ENCODE data around the gene GJB2.

GJB2 gene

GRCh38 chr13:20178156-20178555, 14.6 kb downstream of the GJB2 start:
- Histone ChIP-seq H3K36me3 (ENCODE audit: control insufficient read depth, insufficient read depth, low read length) (no peaks in the 10 kb centered on the region), H3K27ac (ENCODE audit: low read depth, low read length) (no peak overlapping the region), H3K4me1 (ENCODE audit: control insufficient read depth, insufficient read depth, low read length) (peaks cover 13% of the 10 kb centered on the region), H3K9ac (ENCODE audit: low read length) (no peak overlapping the region), H3K4me3 (ENCODE audit: low read depth, low read length) (no peak overlapping the region), H3K27me3 (ENCODE audit: control insufficient read depth, insufficient read depth, low read length) (peaks cover 26% of the 10 kb centered on the region; the same call in 1 of the 2 replicates), H3K9me3 (ENCODE audit: control insufficient read depth, insufficient read depth, low read depth, low read length) (no peaks in the 10 kb centered on the region)

GRCh38 chr13:20177049-20177831, 15.5 kb downstream of the GJB2 start:
- no peak overlapping the region for H3K4me3 ChIP-seq (ENCODE audit: low read depth, low read length)
- no peak overlapping the region for H3K27ac ChIP-seq (ENCODE audit: low read depth, low read length)
- peaks cover 28% of the 10 kb centered on the region; the same call in 1 of the 2 replicates for H3K27me3 ChIP-seq (ENCODE audit: control insufficient read depth, insufficient read depth, low read length)
- peaks cover 13% of the 10 kb centered on the region for H3K4me1 ChIP-seq (ENCODE audit: control insufficient read depth, insufficient read depth, low read length)
- no peaks in the 10 kb centered on the region for H3K36me3 ChIP-seq (ENCODE audit: control insufficient read depth, insufficient read depth, low read length)
- no peak overlapping the region for H3K9ac ChIP-seq (ENCODE audit: low read length)
- no peaks in the 10 kb centered on the region for H3K9me3 ChIP-seq (ENCODE audit: control insufficient read depth, insufficient read depth, low read depth, low read length)

GRCh38 chr13:20175907-20176652, 16.7 kb downstream of the GJB2 start:
- Histone ChIP-seq H3K27me3 (ENCODE audit: control insufficient read depth, insufficient read depth, low read length) (peaks cover 28% of the 10 kb centered on the region; the same call in 1 of the 2 replicates), H3K27ac (ENCODE audit: low read depth, low read length) (no peak overlapping the region)

GRCh38 chr13:20175406-20175794, 17.3 kb downstream of the GJB2 start:
- Histone ChIP-seq H3K9me3 (ENCODE audit: control insufficient read depth, insufficient read depth, low read depth, low read length) (no peaks in the 10 kb centered on the region), H3K4me3 (ENCODE audit: low read depth, low read length) (no peak overlapping the region), H3K27ac (ENCODE audit: low read depth, low read length) (no peak overlapping the region), H3K4me1 (ENCODE audit: control insufficient read depth, insufficient read depth, low read length) (peaks cover 13% of the 10 kb centered on the region), H3K9ac (ENCODE audit: low read length) (no peak overlapping the region), H3K27me3 (ENCODE audit: control insufficient read depth, insufficient read depth, low read length) (peaks cover 28% of the 10 kb centered on the region; the same call in 1 of the 2 replicates), H3K36me3 (ENCODE audit: control insufficient read depth, insufficient read depth, low read length) (no peaks in the 10 kb centered on the region)

More at GRCh38 chr13:20175907-20176652, 16.7 kb downstream of the GJB2 start:
- H3K4me1 ChIP-seq (ENCODE audit: control insufficient read depth, insufficient read depth, low read length) = peaks cover 13% of the 10 kb centered on the region
- no peaks in the 10 kb centered on the region for H3K36me3 ChIP-seq (ENCODE audit: control insufficient read depth, insufficient read depth, low read length)
- H3K9ac ChIP-seq (ENCODE audit: low read length) = no peak overlapping the region
- no peak overlapping the region for H3K4me3 ChIP-seq (ENCODE audit: low read depth, low read length)
- no peaks in the 10 kb centered on the region for H3K9me3 ChIP-seq (ENCODE audit: control insufficient read depth, insufficient read depth, low read depth, low read length)

GRCh38 chr13:20174656-20175405, 17.9 kb downstream of the GJB2 start:
- H3K9me3 ChIP-seq (ENCODE audit: control insufficient read depth, insufficient read depth, low read depth, low read length) = no peaks in the 10 kb centered on the region
- no peak overlapping the region for H3K27ac ChIP-seq (ENCODE audit: low read depth, low read length)
- H3K4me1 ChIP-seq (ENCODE audit: control insufficient read depth, insufficient read depth, low read length) = peaks cover 13% of the 10 kb centered on the region
- no peak overlapping the region for H3K9ac ChIP-seq (ENCODE audit: low read length)
- no peak overlapping the region for H3K4me3 ChIP-seq (ENCODE audit: low read depth, low read length)
- H3K27me3 ChIP-seq (ENCODE audit: control insufficient read depth, insufficient read depth, low read length) = peaks cover 28% of the 10 kb centered on the region; the same call in 1 of the 2 replicates
- H3K36me3 ChIP-seq (ENCODE audit: control insufficient read depth, insufficient read depth, low read length) = no peaks in the 10 kb centered on the region

- peaks cover 13% of the 10 kb centered on the region for H3K4me1 ChIP-seq (ENCODE audit: control insufficient read depth, insufficient read depth, low read length)
- no peak overlapping the region for H3K27ac ChIP-seq (ENCODE audit: low read depth, low read length)
- no peak overlapping the region for H3K9ac ChIP-seq (ENCODE audit: low read length)
- no peaks in the 10 kb centered on the region for H3K9me3 ChIP-seq (ENCODE audit: control insufficient read depth, insufficient read depth, low read depth, low read length)
- peaks cover 28% of the 10 kb centered on the region; the same call in 1 of the 2 replicates for H3K27me3 ChIP-seq (ENCODE audit: control insufficient read depth, insufficient read depth, low read length)
- no peaks in the 10 kb centered on the region for H3K36me3 ChIP-seq (ENCODE audit: control insufficient read depth, insufficient read depth, low read length)
- H3K4me3 ChIP-seq (ENCODE audit: low read depth, low read length) = no peak overlapping the region
These were observed 19.5 kb downstream of the GJB2 start for GRCh38 chr13:20173116-20173746.

- H3K27ac ChIP-seq (ENCODE audit: low read depth, low read length) = no peak overlapping the region
- no peak overlapping the region for H3K9ac ChIP-seq (ENCODE audit: low read length)
- no peak overlapping the region for H3K4me3 ChIP-seq (ENCODE audit: low read depth, low read length)
- no peaks in the 10 kb centered on the region for H3K36me3 ChIP-seq (ENCODE audit: control insufficient read depth, insufficient read depth, low read length)
- H3K4me1 ChIP-seq (ENCODE audit: control insufficient read depth, insufficient read depth, low read length) = peaks cover 13% of the 10 kb centered on the region
- H3K27me3 ChIP-seq (ENCODE audit: control insufficient read depth, insufficient read depth, low read length) = peaks cover 27% of the 10 kb centered on the region; the same call in 1 of the 2 replicates
- no peaks in the 10 kb centered on the region for H3K9me3 ChIP-seq (ENCODE audit: control insufficient read depth, insufficient read depth, low read depth, low read length)
These were observed 21.4 kb downstream of the GJB2 start for GRCh38 chr13:20171364-20171763.

- no peaks in the 10 kb centered on the region for H3K9me3 ChIP-seq (ENCODE audit: control insufficient read depth, insufficient read depth, low read depth, low read length)
- peaks cover 13% of the 10 kb centered on the region for H3K4me1 ChIP-seq (ENCODE audit: control insufficient read depth, insufficient read depth, low read length)
- H3K27me3 ChIP-seq (ENCODE audit: control insufficient read depth, insufficient read depth, low read length) = peaks cover 29% of the 10 kb centered on the region; the same call in 1 of the 2 replicates
- H3K36me3 ChIP-seq (ENCODE audit: control insufficient read depth, insufficient read depth, low read length) = no peaks in the 10 kb centered on the region
- H3K9ac ChIP-seq (ENCODE audit: low read length) = no peak overlapping the region
- no peak overlapping the region for H3K27ac ChIP-seq (ENCODE audit: low read depth, low read length)
- H3K4me3 ChIP-seq (ENCODE audit: low read depth, low read length) = no peak overlapping the region
These were observed 21.8 kb downstream of the GJB2 start for GRCh38 chr13:20170921-20171320.

- H3K4me3 ChIP-seq (ENCODE audit: low read depth, low read length) = no peak overlapping the region
- peaks cover 16% of the 10 kb centered on the region; the same call in 1 of the 2 replicates for H3K27me3 ChIP-seq (ENCODE audit: control insufficient read depth, insufficient read depth, low read length)
- no peaks in the 10 kb centered on the region for H3K4me1 ChIP-seq (ENCODE audit: control insufficient read depth, insufficient read depth, low read length)
- no peak overlapping the region for H3K9ac ChIP-seq (ENCODE audit: low read length)
- H3K27ac ChIP-seq (ENCODE audit: low read depth, low read length) = no peak overlapping the region
- H3K9me3 ChIP-seq (ENCODE audit: control insufficient read depth, insufficient read depth, low read depth, low read length) = no peaks in the 10 kb centered on the region
- H3K36me3 ChIP-seq (ENCODE audit: control insufficient read depth, insufficient read depth, low read length) = no peaks in the 10 kb centered on the region
These were observed 24.3 kb downstream of the GJB2 start for GRCh38 chr13:20168396-20168795.

GRCh38 chr13:20165417-20166257, 27.1 kb downstream of the GJB2 start:
- no peaks in the 10 kb centered on the region for H3K9me3 ChIP-seq (ENCODE audit: control insufficient read depth, insufficient read depth, low read depth, low read length)
- peaks cover 5% of the 10 kb centered on the region; the same call in 1 of the 2 replicates for H3K4me1 ChIP-seq (ENCODE audit: control insufficient read depth, insufficient read depth, low read length)
- no peaks in the 10 kb centered on the region for H3K36me3 ChIP-seq (ENCODE audit: control insufficient read depth, insufficient read depth, low read length)
- H3K4me3 ChIP-seq (ENCODE audit: low read depth, low read length) = no peak overlapping the region
- H3K9ac ChIP-seq (ENCODE audit: low read length) = no peak overlapping the region
- H3K27me3 ChIP-seq (ENCODE audit: control insufficient read depth, insufficient read depth, low read length) = peaks cover 38% of the 10 kb centered on the region
- no peak overlapping the region for H3K27ac ChIP-seq (ENCODE audit: low read depth, low read length)
